ENCODE data around the gene EXTL1.

GRCh38 chr1:26078286-26079177 is 57.0 kb downstream of the EXTL1 start:
- TF ChIP-seq CTCF (IDR thresholded peaks at IDR 0.05) (no peak), POLR2A (IDR thresholded peaks at IDR 0.05) (no peak)
